ENCODE results near the gene CDK16.

Gene CDK16

GRCh38 chrX:47172971-47173792 lies 45.3 kb upstream of the CDK16 start:
- H3K4me3 ChIP-seq (ENCODE audit: control insufficient read depth, low read depth, low read length) = no peak overlapping the region
- no peak for DNase-seq (ENCODE audit: low read depth)
- TF ChIP-seq CTCF (conservative IDR thresholded peaks at IDR 0.05; ENCODE audit: control insufficient read depth, insufficient read depth, low read depth, low read length) = no peak

- no peak for TF ChIP-seq CTCF (conservative IDR thresholded peaks at IDR 0.05; ENCODE audit: control insufficient read depth, insufficient read depth, low read depth, low read length)
- DNase-seq (ENCODE audit: low read depth) = no peak
These were observed 44.1 kb upstream of the CDK16 start for GRCh38 chrX:47174376-47174775.

GRCh38 chrX:47174846-47175587 lies 43.5 kb upstream of the CDK16 start:
- DNase-seq (ENCODE audit: low read depth) = no peak
- no peak overlapping the region for H3K4me3 ChIP-seq (ENCODE audit: control insufficient read depth, low read depth, low read length)
- no peak for TF ChIP-seq CTCF (conservative IDR thresholded peaks at IDR 0.05; ENCODE audit: control insufficient read depth, insufficient read depth, low read depth, low read length)

More at GRCh38 chrX:47174376-47174775, 44.1 kb upstream of the CDK16 start:
- no peak overlapping the region for H3K4me3 ChIP-seq (ENCODE audit: control insufficient read depth, low read depth, low read length)

GRCh38 chrX:47175588-47175980 lies 42.9 kb upstream of the CDK16 start:
- DNase-seq (ENCODE audit: low read depth) = no peak
- no peak for TF ChIP-seq CTCF (conservative IDR thresholded peaks at IDR 0.05; ENCODE audit: control insufficient read depth, insufficient read depth, low read depth, low read length)
- no peak overlapping the region for H3K4me3 ChIP-seq (ENCODE audit: control insufficient read depth, low read depth, low read length)

GRCh38 chrX:47176101-47176740 lies 42.3 kb upstream of the CDK16 start:
- H3K4me3 ChIP-seq (ENCODE audit: control insufficient read depth, low read depth, low read length) = no peak overlapping the region
- no peak for TF ChIP-seq CTCF (conservative IDR thresholded peaks at IDR 0.05; ENCODE audit: control insufficient read depth, insufficient read depth, low read depth, low read length)
- no peak for DNase-seq (ENCODE audit: low read depth)

- H3K4me3 ChIP-seq (ENCODE audit: control insufficient read depth, low read depth, low read length) = no peak overlapping the region
- TF ChIP-seq CTCF (conservative IDR thresholded peaks at IDR 0.05; ENCODE audit: control insufficient read depth, insufficient read depth, low read depth, low read length) = no peak
- DNase-seq (ENCODE audit: low read depth) = no peak
These were observed 41.4 kb upstream of the CDK16 start for GRCh38 chrX:47177079-47177478.

Data from fibroblast of mammary gland (primary cell).